Iris pigment epithelial cell (primary cell): ENCODE data around the gene LPP.
A peak's percentile ranks its signal among the peaks of the same experiment; 100 is the strongest.

Experiments
- DNase-seq: peaks from one replicate; pipeline ENCODE4 v3.0.0-alpha.2; 2011; ENCODE audit warnings: low read depth

The LPP gene

GRCh38 chr3:188248036-188248561 lies 94.1 kb downstream of the LPP start:
- no peak for DNase-seq

GRCh38 chr3:188253123-188253793 lies 99.3 kb downstream of the LPP start:
- DNase-seq, result no peak

- no peak for DNase-seq
These were observed 100.0 kb downstream of the LPP start for GRCh38 chr3:188253800-188254452.

- DNase-seq, result no peak
These were observed 100.6 kb downstream of the LPP start for GRCh38 chr3:188254520-188255070.

- DNase-seq, result no peak
These were observed 101.2 kb downstream of the LPP start for GRCh38 chr3:188255190-188255589.

- DNase-seq, result no peak
These were observed 102.8 kb downstream of the LPP start for GRCh38 chr3:188256758-188257157.

- DNase-seq, result no peak
These were observed 103.5 kb downstream of the LPP start for GRCh38 chr3:188257384-188258026.

- DNase-seq, result no peak
These were observed 105.2 kb downstream of the LPP start for GRCh38 chr3:188259191-188259590.

- DNase-seq, result no peak
These were observed 105.6 kb downstream of the LPP start for GRCh38 chr3:188259596-188259995.

- no peak for DNase-seq
These were observed 107.1 kb downstream of the LPP start for GRCh38 chr3:188261011-188261410.

- DNase-seq, result no peak
These were observed 108.5 kb downstream of the LPP start for GRCh38 chr3:188262488-188262887.

GRCh38 chr3:188262913-188263683 lies 109.1 kb downstream of the LPP start:
- DNase-seq, result peak; percentile 83

GRCh38 chr3:188264226-188265207 lies 110.6 kb downstream of the LPP start:
- DNase-seq, result peak; percentile 59

- DNase-seq, result peak; percentile 86
These were observed 112.8 kb downstream of the LPP start for GRCh38 chr3:188266562-188267274.

GRCh38 chr3:188267790-188268335 lies 113.9 kb downstream of the LPP start:
- no peak for DNase-seq

- no peak for DNase-seq
These were observed 114.4 kb downstream of the LPP start for GRCh38 chr3:188268336-188268735.

- no peak for DNase-seq
These were observed 115.1 kb downstream of the LPP start for GRCh38 chr3:188269040-188269439.

- DNase-seq, result peak; percentile 95
These were observed 116.5 kb downstream of the LPP start for GRCh38 chr3:188270423-188270972.

GRCh38 chr3:188271226-188271914 lies 117.4 kb downstream of the LPP start:
- DNase-seq, result no peak
